MM.1S (cell line): ENCODE measurements around the gene SV2B.

Experiments used
- CTCF ChIP-seq: fragments of 300-600 bp; sonication (generic); IDR thresholded peaks from 2 replicates; pipeline ENCODE4 v1.5.1; 2016; ENCODE audit warnings: antibody characterized with exemption, low read length, mixed read lengths
- EZH2 ChIP-seq: fragments of 300-600 bp; sonication (generic); optimal IDR thresholded peaks from 2 replicates; pipeline ENCODE3; 2017; ENCODE audit warnings: low read depth, mild to moderate bottlenecking, antibody characterized with exemption, low read length, mixed read lengths

- TF ChIP-seq CTCF (no peak), EZH2 (no peak)
These were observed 17.3 kb downstream of the SV2B start for GRCh38 chr15:91117375-91117774.
